H1 (cell line): ENCODE measurements around the gene ASGR1. TPM values are rescaled to one million over a fixed set of nuclear protein-coding genes. Genes with fewer than 3 reads are reported as not detected.

Experiments
- CTCF ChIA-PET: fragments of 300-600 bp; sonication (Branson Sonifier 250); formaldehyde crosslinking; loops from one replicate; lab custom pipeline; 2021; ENCODE audit not compliant: partially characterized antibody; lab: Charles Lee
- POLR2A ChIA-PET: fragments of 300-600 bp; sonication (Branson Sonifier 250); formaldehyde crosslinking; loops from one replicate; lab custom pipeline; 2021; ENCODE audit warnings: inconsistent platforms; ENCODE audit not compliant: partially characterized antibody; lab: Charles Lee
- DNase-seq, 2 experiments: peaks; one replicate each; pipeline versions ENCODE4 v3.0.0 to v3.0.0-alpha.2; 2010 to 2022; ENCODE audit warnings: low spot score in 2 of 2, low read depth in 1 of 2, mixed read lengths in 1 of 2
- FAIRE-seq: peaks from 2 replicates; lab custom pipeline; 2011; peaks lifted over from hg19 to GRCh38; lab: Jason Lieb, UNC
- H2AFZ ChIP-seq: 2 replicates; pipeline ENCODE4 v1.8.1; 2012; ENCODE audit warnings: low read length, inconsistent platforms
- H2AK5ac ChIP-seq: 2 replicates; pipeline ENCODE4 v1.6.1; 2013; ENCODE audit warnings: low read depth, low read length
- H2BK120ac ChIP-seq: replicated peaks from 2 replicates; pipeline ENCODE3; 2013; ENCODE audit warnings: low read depth, low read length, inconsistent platforms
- H2BK12ac ChIP-seq: 2 replicates; pipeline ENCODE4 v1.6.1; 2013; ENCODE audit warnings: low read depth, low read length
- H2BK15ac ChIP-seq: 2 replicates; pipeline ENCODE4 v1.6.1; 2013; ENCODE audit warnings: low read length
- H2BK20ac ChIP-seq: 2 replicates; pipeline ENCODE4 v1.6.1; 2013; ENCODE audit warnings: low read length
- H2BK5ac ChIP-seq: 2 replicates; pipeline ENCODE4 v1.6.1; 2013; ENCODE audit warnings: low read depth, low read length
- H3K14ac ChIP-seq: 2 replicates; pipeline ENCODE4 v1.6.1; 2013; ENCODE audit warnings: inconsistent platforms; ENCODE audit not compliant: insufficient read length
- H3K18ac ChIP-seq: 2 replicates; pipeline ENCODE4 v1.6.1; 2013; ENCODE audit warnings: low read length; ENCODE audit errors: extremely low read depth
- H3K23ac ChIP-seq: 2 replicates; pipeline ENCODE4 v1.6.1; 2013; ENCODE audit warnings: inconsistent platforms; ENCODE audit not compliant: insufficient read length
- H3K23me2 ChIP-seq: 2 replicates; pipeline ENCODE4 v1.6.1; 2013; ENCODE audit warnings: low read depth, low read length
- H3K27ac ChIP-seq: 2 replicates; pipeline ENCODE4 v1.6.1; 2011; ENCODE audit warnings: low read depth, low read length, inconsistent platforms
- H3K27me3 ChIP-seq, 4 experiments: replicated peaks in 1 of 4; 1 replicate in 1 of 4; 2 replicates in 3 of 4; pipeline versions ENCODE4 v1.6.1 to v1.8.1; 2011 to 2013; ENCODE audit warnings: low read length in 3 of 4, mild to moderate bottlenecking in 3 of 4, inconsistent platforms in 2 of 4, mixed read lengths in 2 of 4, moderate library complexity in 1 of 4; ENCODE audit not compliant: control insufficient read depth in 3 of 4, insufficient read depth in 3 of 4; ENCODE audit errors: extremely low read depth in 1 of 4
- H3K36me3 ChIP-seq, 4 experiments: 2 replicates each; pipeline versions ENCODE4 v1.6.1 to v1.8.1; 2011 to 2013; ENCODE audit warnings: mild to moderate bottlenecking in 4 of 4, low read length in 3 of 4, moderate library complexity in 2 of 4, control low read depth in 1 of 4, inconsistent platforms in 1 of 4; ENCODE audit not compliant: insufficient read depth in 4 of 4, control insufficient read depth in 2 of 4
- H3K4ac ChIP-seq: replicated peaks from 2 replicates; pipeline ENCODE3; 2013; ENCODE audit warnings: low read length, low read depth, mixed read lengths, inconsistent platforms; ENCODE audit not compliant: insufficient read length
- H3K4me1 ChIP-seq, 4 experiments: replicated peaks in 1 of 4; 1 replicate in 1 of 4; 2 replicates in 3 of 4; pipeline versions ENCODE4 v1.6.1 to v1.8.1; 2011 to 2013; ENCODE audit warnings: low read length in 3 of 4, inconsistent platforms in 2 of 4, mixed read lengths in 1 of 4; ENCODE audit not compliant: insufficient read depth in 4 of 4, control insufficient read depth in 3 of 4
- H3K4me2 ChIP-seq, 2 experiments: 2 replicates each; pipeline versions ENCODE4 v1.6.1 to v1.8.1; 2011 to 2013; ENCODE audit warnings: low read depth in 2 of 2, low read length in 2 of 2, control low read depth in 1 of 2, inconsistent platforms in 1 of 2, mild to moderate bottlenecking in 1 of 2; ENCODE audit not compliant: insufficient read depth in 1 of 2
- H3K4me3 ChIP-seq, 4 experiments: fragments of 200-600, 300-600 bp in 1 of 4; sonication (generic), shearing (Covaris generic), sonication (Bioruptor Twin) in 1 of 4; 2 replicates each; pipeline versions ENCODE4 v1.5.1 to v1.8.1; 2011 to 2016; ENCODE audit warnings: low read length in 4 of 4, low read depth in 3 of 4, control low read depth in 2 of 4, inconsistent platforms in 2 of 4, mild to moderate bottlenecking in 2 of 4, mixed read lengths in 1 of 4, moderate library complexity in 1 of 4; ENCODE audit not compliant: insufficient read depth in 2 of 4; ENCODE audit errors: extremely low read depth in 1 of 4
- H3K56ac ChIP-seq: replicated peaks from 2 replicates; pipeline ENCODE3; 2013; ENCODE audit warnings: low read depth, mild to moderate bottlenecking, mixed read lengths, low read length, inconsistent platforms; ENCODE audit not compliant: insufficient read length
- H3K79me1 ChIP-seq: 2 replicates; pipeline ENCODE4 v1.6.1; 2013; ENCODE audit warnings: low read depth, low read length, control low read depth
- H3K79me2 ChIP-seq, 2 experiments: 2 replicates each; pipeline versions ENCODE4 v1.6.1 to v1.8.1; 2012 to 2013; ENCODE audit warnings: low read length in 2 of 2, mild to moderate bottlenecking in 2 of 2, inconsistent platforms in 1 of 2; ENCODE audit not compliant: insufficient read depth in 2 of 2, control insufficient read depth in 1 of 2
- H3K9ac ChIP-seq, 4 experiments: replicated peaks in 1 of 4; 1 replicate in 1 of 4; 2 replicates in 3 of 4; pipeline versions ENCODE4 v1.6.1 to v1.8.1; 2011 to 2013; ENCODE audit warnings: low read depth in 3 of 4, low read length in 3 of 4, control low read depth in 2 of 4, mild to moderate bottlenecking in 2 of 4, moderate library complexity in 2 of 4, inconsistent platforms in 1 of 4; ENCODE audit errors: extremely low read depth in 1 of 4
- H3K9me3 ChIP-seq, 2 experiments: 2 replicates each; pipeline versions ENCODE4 v1.6.1 to v1.8.1; 2012 to 2013; ENCODE audit warnings: mild to moderate bottlenecking in 2 of 2, moderate library complexity in 2 of 2, control low read depth in 1 of 2, inconsistent platforms in 1 of 2, low read depth in 1 of 2, low read length in 1 of 2, mixed read lengths in 1 of 2; ENCODE audit not compliant: insufficient read depth in 2 of 2
- H4K20me1 ChIP-seq, 2 experiments: replicated peaks in 1 of 2; 2 replicates each; pipeline versions ENCODE3 to v1.8.1; 2011 to 2013; ENCODE audit warnings: inconsistent platforms in 2 of 2, low read length in 2 of 2, mild to moderate bottlenecking in 1 of 2; ENCODE audit not compliant: insufficient read depth in 2 of 2, control insufficient read depth in 1 of 2
- H4K5ac ChIP-seq: 2 replicates; pipeline ENCODE4 v1.6.1; 2013; ENCODE audit warnings: low read length, low read depth, mixed read lengths, inconsistent platforms; ENCODE audit not compliant: insufficient read length
- H4K8ac ChIP-seq: 2 replicates; pipeline ENCODE4 v1.8.0; 2013; ENCODE audit warnings: mild to moderate bottlenecking, moderate library complexity, low read length, inconsistent platforms; ENCODE audit not compliant: insufficient read depth; ENCODE audit errors: extremely low read depth
- H4K91ac ChIP-seq: replicated peaks from 2 replicates; pipeline ENCODE3; 2013; ENCODE audit warnings: low read length, mixed read lengths, inconsistent platforms; ENCODE audit not compliant: insufficient read length
- CHD2 ChIP-seq: IDR thresholded peaks from 2 replicates; pipeline ENCODE4 v1.6.1; 2012; ENCODE audit warnings: low read length, improper control_type of control experiment
- FOSL1 ChIP-seq: IDR thresholded peaks from 2 replicates; pipeline ENCODE4 v1.6.1; 2011; ENCODE audit warnings: mild to moderate bottlenecking, low read depth, low read length, moderate library complexity; ENCODE audit not compliant: insufficient read depth
- GTF2F1 ChIP-seq: IDR thresholded peaks from 2 replicates; pipeline ENCODE4 v1.6.1; 2012; ENCODE audit warnings: low read depth, low read length, improper control_type of control experiment, borderline replicate concordance
- HDAC2 ChIP-seq, 2 experiments: fragments of 300-600 bp in 1 of 2; sonication (generic) in 1 of 2; IDR thresholded peaks; 2 replicates each; pipeline ENCODE4 v1.6.1; 2011 to 2012; ENCODE audit warnings: low read depth in 2 of 2, low read length in 2 of 2, mild to moderate bottlenecking in 2 of 2, moderate library complexity in 2 of 2, borderline replicate concordance in 1 of 2, inconsistent platforms in 1 of 2
- KDM5A ChIP-seq: fragments of 200-600 bp; IDR thresholded peaks from 2 replicates; pipeline ENCODE4 v1.7.1; 2012; ENCODE audit warnings: mild to moderate bottlenecking, low read length, inconsistent platforms, mixed read lengths
- POLR2A ChIP-seq, 2 experiments: IDR thresholded peaks; 1 replicate in 1 of 2; 2 replicates in 1 of 2; pipeline ENCODE4 v1.6.1; 2011; ENCODE audit warnings: low read depth in 2 of 2, low read length in 2 of 2, mild to moderate bottlenecking in 2 of 2; ENCODE audit errors: control extremely low read depth in 1 of 2
- POLR2AphosphoS5 ChIP-seq: IDR thresholded peaks from 2 replicates; pipeline ENCODE4 v1.6.1; 2011; ENCODE audit warnings: low read depth, low read length
- RBBP5 ChIP-seq: IDR thresholded peaks from 2 replicates; pipeline ENCODE4 v1.7.1; 2012; ENCODE audit warnings: low read depth, mild to moderate bottlenecking, inconsistent platforms, low read length, moderate library complexity, borderline replicate concordance
- SP4 ChIP-seq: IDR thresholded peaks from 2 replicates; pipeline ENCODE4 v1.6.1; 2012; ENCODE audit warnings: low read length, inconsistent platforms
- WGBS, 2 experiments: shearing (Covaris generic) in 1 of 2; methylation state at CpG; one replicate each; pipeline versions ENCODE4 v1.1.6 to v1.1.7; 2013 to 2015; ENCODE audit warnings: low lambda C conversion rate in 2 of 2, mixed read lengths in 2 of 2, inconsistent platforms in 1 of 2, low coverage in 1 of 2, missing lambda C conversion rate in 1 of 2; ENCODE audit not compliant: insufficient replicate concordance in 2 of 2, insufficient coverage in 1 of 2, insufficient read length in 1 of 2; ENCODE audit errors: extremely low coverage in 1 of 2, missing lambda C conversion rate in 1 of 2; 5-methylcytosine and 5-hydroxymethylcytosine counted together
- polyA plus RNA-seq, 7 experiments: library from polyadenylated mRNA; depleted of rRNA in 3 of 7; stranded (reverse) in 5 of 7; unstranded in 2 of 7; fragments of >200 nt in 5 of 7; fragments of 200-250 nt in 2 of 7; gene quantifications; 1 replicate in 5 of 7; 2 replicates in 1 of 7; 4 replicates in 1 of 7; pipeline versions ENCODE4 v1.2.1 to v1.2.3, GENCODE V29; 2011 to 2013; ENCODE audit warnings: missing spikeins in 2 of 7, mixed read lengths in 2 of 7
- total RNA-seq: library from RNA; stranded (reverse); fragmentation: NEBNext Ultra II Directional; extraction: Animal tissue kit (Norgen Biotek cat#: 25700); gene quantifications from 2 replicates; pipeline ENCODE4 v1.2.1, GENCODE V29; 2021

ASGR1 gene
- total and polyA plus RNA-seq, 2 of the 8 experiments (the other 6 are each of a cell fraction or from before 2014, with no cell fraction given): 10.8 to 14.5 TPM

- Histone ChIP-seq H3K9ac (no peak overlapping the region), H3K79me2 (peaks cover 0 to 5% of the 10 kb centered on the region in 2 experiments; a peak in 1 of 4 replicates), H3K4me3 (no peak overlapping the region), H3K23ac (no peak overlapping the region), H3K14ac (no peak overlapping the region), H4K20me1 (peaks cover 10 to 28% of the 10 kb centered on the region in 2 experiments), H2BK5ac (no peak overlapping the region), H3K4ac (no peak overlapping the region), H3K18ac (no peak overlapping the region), H2BK20ac (no peak overlapping the region), H2BK12ac (no peak overlapping the region), H2BK15ac (no peak overlapping the region), H3K4me2 (peak overlapping the region in 1 of 2 experiments; percentile 73; a peak in 1 of 4 replicates), H2BK120ac (no peak overlapping the region), H3K27ac (no peak overlapping the region), H4K8ac (no peak overlapping the region), H4K91ac (no peak overlapping the region), H3K36me3 (peaks cover 15 to 44% (median 34%) of the 10 kb centered on the region in 4 experiments), H3K4me1 (peaks cover 6 to 23% (median 14%) of the 10 kb centered on the region in 4 experiments)
- POLR2A ChIA-PET: interaction anchor here (0.7 to 10.7 kb wide), 23 partner anchors 8 to 215 kb away, joined by 3 to 386 read pairs (median 4); partner anchors contain the start of genes CLDN7, CTDNEP1, DVL2 and ELP5
- FAIRE-seq: no peak
- 95% methylated on average over 10 of the region's 10 CpGs; no CpG with 5 or more reads in 1 of the 2 experiments for WGBS, 2 experiments
- TF ChIP-seq RBBP5 (no peak), CHD2 (no peak), POLR2A (IDR thresholded peaks at IDR 0.05; ENCODE audit: control extremely low read depth in 1 of 2, low read depth in 2 of 2, low read length in 2 of 2) (peak; percentile 13 to 20; a peak in 1 of 3 replicates), POLR2AphosphoS5 (0 out of 2 replicates have a peak, but pooled peaks have one; percentile 5), FOSL1 (no peak), HDAC2 (IDR thresholded peaks at IDR 0.05; ENCODE audit: borderline replicate concordance in 1 of 2, low read depth in 2 of 2, low read length in 2 of 2) (no peak), KDM5A (no peak), GTF2F1 (no peak), SP4 (peak; percentile 11; the same call in 1 of the 2 replicates)
- TF ChIP-seq, all 59 proteins: peak for 3
- Histone ChIP-seq H2AK5ac (no peak overlapping the region), H3K27me3 (no peaks in the 10 kb centered on the region), H2AFZ (no peak overlapping the region), H3K9me3 (no peaks in the 10 kb centered on the region), H3K23me2 (peaks cover 8% of the 10 kb centered on the region; the same call in 1 of the 2 replicates), H4K5ac (no peak overlapping the region), H3K56ac (no peak overlapping the region), H3K79me1 (no peaks in the 10 kb centered on the region)
- no peak for DNase-seq
- CTCF ChIA-PET: interaction anchor here (0.6 to 4.3 kb wide), 15 partner anchors 10 to 177 kb away, joined by 3 to 46 read pairs (median 4); partner anchors contain the start of genes DVL2, GABARAP and PHF23
These were observed 42.3 kb upstream of the ASGR1 start for GRCh38 chr17:7221278-7222092.
